Hypothalamus (tissue), 51 donors: ENCODE measurements around the gene CELF5.
A peak's percentile ranks its signal among the peaks of the same experiment; 100 is the strongest.

ENCODE experiments used
- DNase-seq, 51 donors: peaks; one replicate each; lab custom pipeline; 2025; lab: John Stamatoyannopoulos, UW

Gene CELF5

DNA sequence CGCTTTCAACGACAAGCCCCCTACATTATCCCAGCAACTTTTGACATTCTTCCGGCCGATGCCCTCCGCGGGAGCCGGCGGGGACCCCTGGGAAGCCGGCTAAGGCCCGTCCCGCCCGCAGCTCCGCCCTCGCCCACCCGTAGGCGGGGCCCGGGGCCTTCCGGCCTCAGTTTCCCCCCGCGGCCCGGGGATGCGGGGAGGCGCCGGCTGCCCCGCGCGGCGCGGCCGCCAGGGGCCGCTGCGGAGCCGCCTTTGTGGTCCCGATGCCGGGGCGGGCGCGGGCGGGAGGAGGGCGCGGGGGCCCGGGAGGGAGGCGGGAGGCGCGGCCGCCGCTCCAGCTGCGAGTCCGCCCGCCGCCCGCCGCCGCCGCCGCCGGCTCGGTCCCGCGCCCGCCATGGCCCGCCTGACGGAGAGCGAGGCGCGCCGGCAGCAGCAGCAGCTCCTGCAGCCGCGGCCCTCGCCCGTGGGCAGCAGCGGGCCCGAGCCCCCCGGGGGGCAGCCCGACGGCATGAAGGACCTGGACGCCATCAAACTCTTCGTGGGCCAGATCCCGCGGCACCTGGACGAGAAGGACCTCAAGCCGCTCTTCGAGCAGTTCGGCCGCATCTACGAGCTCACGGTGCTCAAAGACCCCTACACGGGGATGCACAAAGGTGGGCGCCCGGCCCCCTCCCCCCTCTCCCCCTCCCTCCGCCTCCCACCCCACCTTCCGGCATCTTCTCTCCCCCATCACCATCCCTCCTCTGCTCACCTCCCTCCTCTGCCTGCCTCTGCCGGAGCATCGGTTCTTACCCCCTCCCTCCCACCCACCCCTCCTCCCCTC is at the start of gene CELF5:
TSS of gene CELF5 (plus strand) at position 316 of the 823 bp plus-strand sequence. CDS start at position 395, 79 bp downstream.
- DNase-seq, result peak in 27 of 51 donors; percentile 16 to 78 (median 35)

DNA sequence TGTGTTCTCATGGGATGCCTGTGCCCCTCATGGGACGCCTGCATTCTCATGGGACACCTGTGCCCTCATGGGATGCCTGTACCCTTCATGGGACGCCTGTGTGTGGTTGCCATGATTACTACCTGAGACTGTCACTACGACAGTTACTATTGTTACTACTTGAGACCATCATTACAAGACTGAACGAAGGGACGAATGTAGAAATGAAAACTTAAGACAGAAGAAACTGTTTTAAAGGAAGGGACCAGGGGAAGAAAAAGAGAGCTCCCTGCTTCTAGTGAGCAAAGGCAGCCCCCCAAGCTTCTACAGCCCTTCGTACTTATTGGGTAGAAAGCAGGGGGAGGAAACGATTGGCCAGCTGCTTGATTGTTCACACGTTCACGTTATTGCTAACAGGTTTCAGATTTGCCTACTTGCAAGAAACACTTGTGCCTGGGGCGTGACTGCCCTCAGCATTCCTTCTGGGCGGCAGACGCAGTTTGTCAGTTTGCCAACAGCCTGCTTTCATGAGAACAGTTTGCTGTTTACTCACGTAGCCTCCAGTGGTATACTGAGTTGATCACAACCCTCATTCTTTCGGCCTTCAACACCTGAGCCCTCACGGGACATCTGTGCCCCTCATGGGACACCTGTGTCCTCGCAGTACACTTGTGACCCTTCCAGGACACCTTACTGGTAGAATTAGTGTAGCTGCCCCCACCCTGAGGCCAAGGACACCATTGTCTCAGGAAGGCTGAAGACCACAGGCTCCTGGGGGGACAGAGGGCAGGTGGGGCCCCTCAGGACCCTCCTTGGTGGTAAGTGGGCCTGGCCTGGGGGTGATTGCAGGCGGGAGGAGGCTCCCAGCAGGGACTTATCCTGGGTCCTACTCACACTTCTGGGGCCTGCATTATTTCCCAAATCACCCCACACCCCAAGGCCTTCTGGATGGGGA is 48.4 kb upstream of the CELF5 start:
- DNase-seq, result no peak

DNA sequence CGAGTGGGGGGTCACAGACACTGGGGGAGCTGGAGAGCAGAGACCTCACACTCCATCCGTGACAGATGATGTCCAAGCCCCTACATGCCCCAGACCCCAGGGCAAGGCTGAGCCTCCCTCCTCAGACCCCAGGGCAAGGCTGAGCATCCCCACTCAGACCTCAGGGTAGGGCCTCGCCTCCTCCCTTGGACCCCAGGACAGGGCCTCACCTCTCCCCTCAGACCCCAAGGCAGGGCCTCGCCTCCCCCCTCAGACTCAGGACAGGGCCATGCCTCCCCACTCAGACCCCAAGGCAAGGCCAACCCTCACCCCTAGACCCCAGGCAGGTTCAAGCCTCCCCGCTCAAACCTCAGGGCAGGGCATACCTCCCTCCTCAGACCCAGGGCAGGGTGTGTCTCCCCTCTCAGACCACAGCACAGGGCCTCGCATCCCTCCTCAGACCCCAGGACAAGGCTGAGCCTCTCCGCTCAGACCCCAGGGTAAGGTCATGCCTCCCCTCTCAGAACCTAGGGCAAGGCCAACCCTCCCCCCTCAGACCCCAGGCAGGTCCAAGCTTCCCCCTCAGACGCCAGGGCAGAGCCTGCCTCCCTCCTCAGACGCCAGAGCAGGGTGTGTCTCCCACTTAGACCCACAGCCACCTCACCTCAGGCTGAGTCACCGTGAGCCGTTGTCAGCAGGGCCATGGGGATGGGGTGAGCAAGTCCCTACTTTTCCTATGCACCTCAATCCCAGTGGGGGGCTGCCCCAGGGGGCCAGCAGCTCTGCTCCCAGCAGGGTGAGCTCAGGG is 47.6 kb upstream of the CELF5 start:
- no peak for DNase-seq

DNA sequence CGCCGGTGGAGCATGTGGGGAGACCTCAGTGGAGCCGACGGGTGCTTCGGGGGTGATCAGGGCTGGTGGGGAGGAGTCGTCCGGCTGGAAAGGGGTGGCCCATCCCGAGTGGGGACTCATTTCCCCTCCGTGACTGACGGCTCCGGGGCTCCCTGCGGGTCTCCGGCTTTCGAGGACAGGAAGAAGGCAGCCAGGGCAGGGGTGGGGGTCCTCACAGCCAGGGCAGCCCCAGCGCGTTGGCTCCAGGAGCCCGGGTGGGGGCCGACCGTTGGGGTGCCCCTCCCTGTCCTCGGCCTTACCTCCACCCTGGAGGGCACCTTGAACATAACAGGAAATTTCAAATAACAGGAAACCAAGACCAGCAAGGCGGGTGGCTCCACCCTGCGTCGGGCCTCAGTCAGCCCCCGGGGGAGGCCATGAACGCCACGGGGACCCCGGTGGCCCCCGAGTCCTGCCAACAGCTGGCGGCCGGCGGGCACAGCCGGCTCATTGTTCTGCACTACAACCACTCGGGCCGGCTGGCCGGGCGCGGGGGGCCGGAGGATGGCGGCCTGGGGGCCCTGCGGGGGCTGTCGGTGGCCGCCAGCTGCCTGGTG is 46.0 kb upstream of the CELF5 start, which contains the start of gene S1PR4:
TSS of gene S1PR4 (plus strand) at position 393 of the 596 bp plus-strand sequence. CDS start at position 417, 24 bp downstream.
- no peak for DNase-seq

DNA sequence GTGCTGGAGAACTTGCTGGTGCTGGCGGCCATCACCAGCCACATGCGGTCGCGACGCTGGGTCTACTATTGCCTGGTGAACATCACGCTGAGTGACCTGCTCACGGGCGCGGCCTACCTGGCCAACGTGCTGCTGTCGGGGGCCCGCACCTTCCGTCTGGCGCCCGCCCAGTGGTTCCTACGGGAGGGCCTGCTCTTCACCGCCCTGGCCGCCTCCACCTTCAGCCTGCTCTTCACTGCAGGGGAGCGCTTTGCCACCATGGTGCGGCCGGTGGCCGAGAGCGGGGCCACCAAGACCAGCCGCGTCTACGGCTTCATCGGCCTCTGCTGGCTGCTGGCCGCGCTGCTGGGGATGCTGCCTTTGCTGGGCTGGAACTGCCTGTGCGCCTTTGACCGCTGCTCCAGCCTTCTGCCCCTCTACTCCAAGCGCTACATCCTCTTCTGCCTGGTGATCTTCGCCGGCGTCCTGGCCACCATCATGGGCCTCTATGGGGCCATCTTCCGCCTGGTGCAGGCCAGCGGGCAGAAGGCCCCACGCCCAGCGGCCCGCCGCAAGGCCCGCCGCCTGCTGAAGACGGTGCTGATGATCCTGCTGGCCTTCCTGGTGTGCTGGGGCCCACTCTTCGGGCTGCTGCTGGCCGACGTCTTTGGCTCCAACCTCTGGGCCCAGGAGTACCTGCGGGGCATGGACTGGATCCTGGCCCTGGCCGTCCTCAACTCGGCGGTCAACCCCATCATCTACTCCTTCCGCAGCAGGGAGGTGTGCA is 45.3 kb upstream of the CELF5 start:
- DNase-seq, result no peak

DNA sequence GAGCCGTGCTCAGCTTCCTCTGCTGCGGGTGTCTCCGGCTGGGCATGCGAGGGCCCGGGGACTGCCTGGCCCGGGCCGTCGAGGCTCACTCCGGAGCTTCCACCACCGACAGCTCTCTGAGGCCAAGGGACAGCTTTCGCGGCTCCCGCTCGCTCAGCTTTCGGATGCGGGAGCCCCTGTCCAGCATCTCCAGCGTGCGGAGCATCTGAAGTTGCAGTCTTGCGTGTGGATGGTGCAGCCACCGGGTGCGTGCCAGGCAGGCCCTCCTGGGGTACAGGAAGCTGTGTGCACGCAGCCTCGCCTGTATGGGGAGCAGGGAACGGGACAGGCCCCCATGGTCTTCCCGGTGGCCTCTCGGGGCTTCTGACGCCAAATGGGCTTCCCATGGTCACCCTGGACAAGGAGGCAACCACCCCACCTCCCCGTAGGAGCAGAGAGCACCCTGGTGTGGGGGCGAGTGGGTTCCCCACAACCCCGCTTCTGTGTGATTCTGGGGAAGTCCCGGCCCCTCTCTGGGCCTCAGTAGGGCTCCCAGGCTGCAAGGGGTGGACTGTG is 44.6 kb upstream of the CELF5 start:
- DNase-seq, result no peak

DNA sequence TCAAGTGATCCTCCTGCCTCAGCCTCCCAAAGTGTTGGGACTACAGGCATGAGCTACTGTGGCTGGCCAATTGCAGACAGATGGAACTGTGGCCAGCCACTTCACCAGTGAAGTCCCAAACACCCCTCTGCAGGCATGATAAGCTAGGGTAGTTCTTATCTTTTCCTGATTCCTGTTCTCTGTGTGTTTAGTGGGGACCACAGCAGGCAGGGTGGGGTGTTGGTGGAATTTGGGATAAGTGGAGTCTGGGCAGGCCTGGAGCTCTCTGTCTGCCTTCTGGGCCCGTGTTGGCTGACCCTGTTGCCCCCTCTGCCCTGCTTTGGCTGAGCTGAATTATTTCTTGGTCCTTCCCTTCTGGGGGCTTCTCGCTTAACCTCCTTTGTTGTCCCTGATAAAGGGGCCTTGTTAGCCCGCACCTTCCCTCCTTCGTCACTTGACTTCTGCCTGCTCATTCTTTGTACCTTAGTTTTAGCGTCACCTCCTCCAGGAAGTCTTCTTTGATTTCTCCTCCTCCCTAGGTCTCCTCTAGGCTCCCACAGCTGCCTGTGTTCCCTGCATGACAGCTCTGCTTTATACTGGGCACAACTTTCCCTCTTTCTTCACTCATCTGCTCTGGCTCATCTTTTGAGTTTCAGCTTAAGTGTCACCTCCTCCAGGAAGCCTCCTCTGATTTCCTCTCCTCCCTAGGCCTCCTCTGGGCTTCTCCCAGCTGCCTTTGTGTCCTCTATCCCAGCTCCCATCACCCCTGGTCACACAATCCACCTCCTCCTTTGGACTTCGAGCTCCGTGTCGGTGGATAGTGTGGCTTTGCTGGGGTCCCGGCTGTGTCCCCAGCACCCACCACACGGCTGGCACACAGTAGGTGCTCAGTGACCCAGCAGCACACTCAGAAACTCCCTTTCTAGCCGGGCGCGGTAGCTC is 40.5 kb upstream of the CELF5 start:
- no peak for DNase-seq

DNA sequence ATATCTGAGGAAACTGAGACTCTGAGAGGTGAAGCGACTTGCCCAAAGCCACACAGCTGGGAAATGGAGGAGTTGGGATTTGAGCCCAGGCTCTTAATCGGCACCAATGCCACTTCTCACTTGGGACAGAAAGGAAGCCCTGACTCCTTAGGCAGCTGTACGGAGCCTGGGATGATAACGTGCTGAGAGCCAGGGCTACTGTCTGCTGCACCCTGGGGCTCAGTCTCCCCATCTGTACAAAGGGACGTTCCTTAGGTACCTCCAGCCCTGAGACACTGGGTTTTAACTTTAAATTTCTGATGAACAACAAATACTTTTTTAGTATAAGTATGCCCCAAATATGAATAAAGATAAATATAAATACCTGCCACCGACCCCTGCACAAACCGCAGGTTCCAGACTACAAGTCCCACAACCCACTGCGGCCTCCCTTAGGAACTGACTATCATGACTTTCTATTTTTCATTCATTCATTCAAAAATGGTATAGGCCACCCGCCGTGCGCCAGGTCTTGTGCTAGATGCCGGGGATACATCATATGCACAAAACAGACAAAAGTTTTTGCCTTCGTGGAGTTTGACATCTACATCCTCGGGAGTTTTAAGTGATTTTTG is 39.5 kb upstream of the CELF5 start:
- peak in 37 of 51 donors; percentile 51 to 93 (median 78) for DNase-seq

DNA sequence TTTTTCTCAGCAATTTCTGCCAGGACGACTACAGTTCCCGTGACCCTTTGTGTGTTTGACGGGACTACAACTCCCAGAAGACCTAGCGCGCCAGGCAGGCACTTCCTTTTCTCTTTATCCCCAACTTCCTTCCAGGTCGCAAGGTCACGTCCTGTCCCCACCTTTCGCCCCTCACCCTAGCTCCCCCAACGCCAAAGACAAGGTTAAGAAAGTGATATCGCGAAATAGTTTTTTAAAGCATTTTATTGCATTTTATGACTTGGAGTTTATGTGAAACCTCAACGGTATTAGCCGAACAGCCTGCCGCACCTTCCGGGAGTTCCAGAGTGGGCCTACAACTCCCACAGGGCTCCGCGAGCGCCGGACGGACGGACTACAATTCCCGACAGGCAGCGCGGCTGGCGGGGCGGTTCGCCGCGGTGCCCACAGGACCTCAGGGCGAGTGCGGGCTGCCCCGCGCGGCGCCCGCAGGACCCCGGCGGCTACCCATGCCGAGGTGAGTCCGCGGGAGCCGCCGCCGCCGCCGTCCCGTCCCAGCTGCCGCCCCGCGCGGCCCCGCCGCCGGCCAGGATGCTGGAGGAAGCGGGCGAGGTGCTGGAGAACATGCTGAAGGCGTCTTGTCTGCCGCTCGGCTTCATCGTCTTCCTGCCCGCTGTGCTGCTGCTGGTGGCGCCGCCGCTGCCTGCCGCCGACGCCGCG is 38.9 kb upstream of the CELF5 start, which contains the start of gene NCLN:
TSS of gene NCLN (plus strand) at position 470 of the 699 bp plus-strand sequence. CDS start at position 571, 101 bp downstream.
- DNase-seq, result peak; percentile 81 to 100 (median 94)

DNA sequence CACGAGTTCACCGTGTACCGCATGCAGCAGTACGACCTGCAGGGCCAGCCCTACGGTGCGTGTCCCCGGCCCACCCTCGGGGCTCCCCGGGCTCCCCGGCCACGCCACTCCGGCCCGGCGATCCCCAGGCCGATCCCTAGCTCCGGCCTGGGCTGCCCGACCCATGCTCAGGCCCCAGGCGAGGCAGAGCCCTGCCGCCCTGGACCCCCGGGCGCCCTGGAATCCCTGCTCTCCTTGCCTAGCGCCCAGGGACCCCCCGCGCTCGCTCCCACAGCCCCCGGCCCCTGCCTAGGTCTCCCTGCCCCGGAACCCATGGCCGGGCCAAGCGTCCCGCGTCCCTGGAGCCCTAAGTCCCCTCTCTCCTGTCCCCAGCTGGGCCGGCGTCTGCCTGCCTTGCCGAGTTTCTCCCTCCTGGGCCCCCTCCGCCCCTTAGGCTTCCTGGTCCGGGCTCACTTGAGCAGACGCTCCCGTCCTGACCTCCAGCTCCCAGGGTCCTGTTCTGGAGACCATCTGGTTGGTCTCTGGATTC is 38.2 kb upstream of the CELF5 start:
- DNase-seq, result no peak

DNA sequence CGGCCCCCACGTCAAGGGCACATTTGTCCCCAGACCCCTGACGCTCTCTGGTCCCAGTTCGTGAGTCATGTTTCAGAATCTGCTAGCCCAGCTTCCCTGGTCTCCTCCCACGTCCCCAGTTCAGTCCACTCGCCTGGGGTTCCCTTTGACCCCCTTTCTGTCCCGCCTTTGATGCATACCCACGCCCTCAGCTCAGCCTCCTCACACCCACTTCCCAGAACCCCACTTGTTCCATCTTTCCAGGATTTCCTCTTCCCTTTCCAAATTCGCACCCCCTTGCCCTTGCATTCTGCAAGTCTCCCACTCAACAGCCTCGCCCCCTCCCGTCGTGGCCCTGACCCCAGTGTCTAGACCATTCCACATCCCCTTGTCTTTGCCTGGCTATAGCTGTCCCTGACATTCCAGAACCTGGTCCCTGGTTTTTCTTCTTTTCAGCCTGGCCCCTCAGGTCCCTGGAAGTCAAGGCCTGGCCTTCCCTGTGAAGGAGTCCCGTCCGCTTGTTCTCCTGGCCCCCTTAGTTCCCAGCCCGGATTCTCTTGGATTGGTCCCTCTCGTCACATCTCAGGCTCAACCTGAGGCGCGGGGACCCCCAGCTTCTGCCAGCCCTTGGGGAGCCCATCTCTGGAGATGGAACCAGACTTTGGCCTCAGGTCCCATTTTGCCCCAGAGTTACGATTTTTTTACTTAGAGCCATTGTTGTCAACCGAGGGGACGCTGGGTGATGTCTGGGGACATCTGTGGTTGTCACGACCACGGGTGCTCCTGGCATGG is 37.4 kb upstream of the CELF5 start:
- DNase-seq, result no peak

DNA sequence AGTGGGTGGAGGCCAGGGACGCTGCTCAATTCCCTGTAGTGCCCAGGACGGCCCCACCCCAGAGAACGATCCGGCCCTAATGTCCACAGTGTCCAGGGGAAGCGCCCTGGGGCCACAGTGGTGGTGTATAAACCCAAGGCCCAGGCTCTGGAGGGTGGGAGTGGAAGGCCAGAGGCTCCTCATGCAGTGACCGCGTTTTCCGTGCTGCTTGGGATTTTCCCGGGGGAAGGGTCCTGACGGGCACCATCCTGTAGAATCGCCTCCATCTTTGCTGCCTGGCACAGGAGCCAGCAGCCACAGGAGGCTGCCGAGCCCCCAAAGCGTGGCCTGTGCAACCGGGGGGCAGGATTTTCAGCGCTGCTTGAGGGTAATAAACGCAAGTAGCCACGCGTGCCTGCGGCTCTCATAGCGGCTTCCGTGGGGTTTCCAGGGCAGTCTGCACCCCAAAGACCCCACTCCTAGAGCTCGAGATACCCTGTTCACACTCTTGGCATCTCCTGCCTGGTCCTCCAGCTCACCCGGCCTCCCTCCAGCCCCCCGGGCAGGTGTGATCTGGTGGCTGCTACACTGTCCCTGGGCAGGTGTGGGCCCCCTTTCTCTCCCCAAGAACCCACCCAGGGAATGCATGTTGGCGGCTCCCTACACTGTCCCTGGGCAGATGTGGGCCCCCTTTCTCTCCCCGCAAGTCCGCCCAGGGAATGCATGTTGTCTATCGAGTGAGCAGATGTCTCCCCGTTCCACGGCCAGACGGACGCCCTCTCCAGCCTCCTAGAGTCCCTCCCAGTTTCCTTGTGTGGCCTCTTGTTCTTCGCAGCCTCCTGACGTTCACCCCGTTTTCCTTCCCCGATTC is 36.6 kb upstream of the CELF5 start:
- no peak for DNase-seq

DNA sequence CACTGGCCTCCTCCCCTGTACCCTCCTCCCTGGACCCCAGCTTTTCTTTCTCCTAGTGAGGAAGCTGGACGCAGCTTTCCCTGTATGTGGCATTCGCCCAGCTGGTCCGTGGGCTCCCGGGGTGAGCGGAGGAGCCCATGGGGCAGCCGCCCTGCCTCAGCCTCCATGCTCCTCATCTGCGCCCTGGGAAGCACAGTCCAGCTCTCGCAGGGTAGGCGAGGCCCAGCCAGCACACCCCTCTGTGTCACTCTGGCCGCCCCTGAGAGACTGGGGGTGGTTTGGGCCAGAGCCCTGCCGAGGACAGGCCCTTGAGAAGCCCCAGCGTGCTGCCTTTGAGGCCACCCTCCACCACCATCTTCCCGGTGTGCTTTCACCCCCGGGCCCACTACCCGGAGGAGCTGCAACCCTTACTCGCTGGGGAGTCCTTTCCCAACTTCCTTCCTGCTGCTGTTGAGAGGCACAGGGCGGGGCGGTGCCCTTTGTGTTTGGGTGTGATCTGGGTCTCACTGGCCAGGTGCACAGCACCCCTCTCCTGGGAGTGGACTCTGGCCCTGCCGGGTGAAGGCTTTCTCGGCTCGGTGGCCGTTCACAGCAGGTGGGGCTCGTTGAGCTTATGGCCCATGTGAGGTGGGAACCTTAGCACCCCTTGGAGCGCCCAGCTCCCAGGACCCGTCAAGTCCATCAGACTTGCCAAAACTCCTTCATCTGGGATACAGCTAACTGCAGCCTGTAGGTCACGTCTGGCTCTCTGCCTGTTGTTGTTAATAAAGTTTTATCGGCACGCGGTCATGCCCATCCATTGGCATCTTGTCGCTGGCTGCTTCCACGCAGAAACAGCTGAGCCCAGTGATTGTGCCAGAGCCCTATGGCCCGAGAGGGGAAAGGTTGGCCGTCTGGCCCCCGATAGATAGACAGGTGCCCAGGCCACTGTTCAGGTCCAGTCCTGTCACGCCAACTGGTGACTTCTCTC is 35.5 kb upstream of the CELF5 start:
- DNase-seq, result no peak
